Ishikawa (cell line): ENCODE data around the gene RIOX2.

ENCODE experiments used
- CEBPB ChIP-seq: IDR thresholded peaks from 2 replicates; pipeline ENCODE4 v1.6.1; 2012
- CREB1 ChIP-seq: IDR thresholded peaks from 2 replicates; pipeline ENCODE4 v1.6.1; 2012; ENCODE audit warnings: low read depth
- EGR1 ChIP-seq: IDR thresholded peaks from 2 replicates; pipeline ENCODE4 v1.6.1; 2012
- EP300 ChIP-seq: IDR thresholded peaks from 2 replicates; pipeline ENCODE4 v1.6.1; 2012; ENCODE audit warnings: borderline replicate concordance
- FOXM1 ChIP-seq: IDR thresholded peaks from 2 replicates; pipeline ENCODE4 v1.6.1; 2012; ENCODE audit warnings: low read depth, borderline replicate concordance
- MAX ChIP-seq: IDR thresholded peaks from 2 replicates; pipeline ENCODE4 v1.6.1; 2012
- NFIC ChIP-seq: IDR thresholded peaks from 2 replicates; pipeline ENCODE4 v1.6.1; 2012
- RAD21 ChIP-seq: IDR thresholded peaks from 2 replicates; pipeline ENCODE4 v1.6.1; 2012; ENCODE audit warnings: low read depth
- REST ChIP-seq: IDR thresholded peaks from 2 replicates; pipeline ENCODE4 v1.6.1; 2012; ENCODE audit warnings: low read depth, mild to moderate bottlenecking
- TAF1 ChIP-seq: IDR thresholded peaks from 2 replicates; pipeline ENCODE4 v1.6.1; 2012; ENCODE audit warnings: low read depth, mild to moderate bottlenecking
- TCF12 ChIP-seq: IDR thresholded peaks from 2 replicates; pipeline ENCODE4 v1.6.1; 2012; ENCODE audit warnings: low read depth
- ZBTB7A ChIP-seq: IDR thresholded peaks from 2 replicates; pipeline ENCODE4 v1.6.1; 2012; ENCODE audit warnings: low read depth

GRCh38 chr3:97988784-97989568 lies 16.7 kb upstream of the RIOX2 start:
- TF ChIP-seq RAD21: no peak
- no peak for TF ChIP-seq TAF1
- no peak for TF ChIP-seq REST
- no peak for TF ChIP-seq TCF12
- no peak for TF ChIP-seq MAX
- no peak for TF ChIP-seq EP300
- TF ChIP-seq CREB1: no peak
- TF ChIP-seq FOXM1: no peak
- TF ChIP-seq ZBTB7A: no peak
- TF ChIP-seq EGR1: no peak
- no peak for TF ChIP-seq NFIC
- no peak for TF ChIP-seq CEBPB
